NCI-H2081 (cell line): ENCODE results near the gene GUCY2D.
"Not testable (repeated sequence)": the region's sequence is repeated elsewhere in the genome, so short reads cannot be mapped to it uniquely, and the experiment has no call there.

Experiments
- DNase-seq, 2 experiments: peaks; one replicate each; lab custom pipeline; 2025; lab: John Stamatoyannopoulos, UW

Gene GUCY2D

DNA sequence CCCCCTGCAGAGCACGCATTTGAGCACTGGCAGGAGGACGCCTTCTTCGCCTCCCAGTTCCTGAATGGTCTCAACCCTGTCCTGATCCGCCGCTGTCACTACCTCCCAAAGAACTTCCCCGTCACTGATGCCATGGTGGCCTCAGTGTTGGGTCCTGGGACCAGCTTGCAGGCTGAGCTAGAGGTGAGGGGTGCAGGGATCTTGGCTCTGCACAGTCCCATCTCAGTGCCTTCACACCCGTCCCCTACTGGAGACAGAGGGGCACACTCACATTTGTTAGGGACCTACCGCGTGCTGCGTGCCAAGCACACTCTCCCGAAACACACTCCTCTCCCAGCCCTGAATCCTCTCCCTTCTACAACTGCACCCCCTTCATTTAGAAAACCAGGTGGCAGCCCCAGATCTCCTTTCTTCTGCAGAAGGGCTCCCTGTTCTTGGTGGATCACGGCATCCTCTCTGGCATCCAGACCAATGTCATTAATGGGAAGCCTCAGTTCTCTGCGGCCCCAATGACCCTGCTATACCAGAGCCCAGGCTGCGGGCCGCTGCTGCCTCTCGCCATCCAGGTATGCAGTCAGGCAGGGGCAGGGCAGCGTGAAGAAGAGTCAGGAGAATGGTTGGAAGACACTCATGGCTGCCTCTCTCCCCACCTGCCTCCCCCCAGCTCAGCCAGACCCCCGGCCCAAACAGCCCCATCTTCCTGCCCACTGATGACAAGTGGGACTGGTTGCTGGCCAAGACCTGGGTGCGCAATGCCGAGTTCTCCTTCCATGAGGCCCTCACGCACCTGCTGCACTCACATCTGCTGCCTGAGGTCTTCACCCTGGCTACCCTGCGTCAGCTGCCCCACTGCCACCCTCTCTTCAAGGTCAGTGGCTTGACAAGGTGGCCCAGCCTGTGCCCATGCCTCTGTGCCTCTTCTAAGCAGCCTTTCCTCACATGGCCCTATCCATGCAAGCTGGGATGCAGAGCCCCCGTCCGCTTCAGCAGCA, 42.7 kb downstream of the GUCY2D start:
- no peak for DNase-seq

DNA sequence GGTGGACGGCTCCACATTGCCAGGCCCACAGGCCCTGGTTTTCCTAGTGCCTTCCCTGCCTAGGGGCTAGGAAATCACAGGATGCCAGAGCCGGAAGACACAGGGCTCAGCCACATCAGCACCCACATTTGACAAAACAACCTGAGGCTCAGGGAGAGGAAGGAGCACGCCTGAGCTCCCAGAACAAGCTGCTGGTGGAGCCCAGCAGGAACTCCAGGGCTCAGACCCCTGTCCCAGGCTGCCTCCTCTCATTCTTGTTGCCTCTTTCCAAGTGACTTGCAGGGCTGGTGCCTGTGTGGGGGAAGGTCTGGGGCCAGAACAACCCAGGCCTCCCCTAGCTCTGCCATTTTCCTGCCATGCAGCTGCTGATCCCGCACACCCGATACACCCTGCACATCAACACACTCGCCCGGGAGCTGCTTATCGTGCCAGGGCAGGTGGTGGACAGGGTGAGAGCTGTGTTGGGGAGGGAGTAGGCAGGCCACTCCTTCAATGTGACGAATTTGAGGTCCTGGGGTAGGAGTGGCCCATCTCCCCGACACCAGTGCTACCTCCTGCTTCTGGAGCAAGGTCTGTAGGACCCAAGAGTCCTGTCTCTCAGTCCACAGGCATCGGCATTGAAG, 44.0 kb downstream of the GUCY2D start:
- no peak for DNase-seq

DNA sequence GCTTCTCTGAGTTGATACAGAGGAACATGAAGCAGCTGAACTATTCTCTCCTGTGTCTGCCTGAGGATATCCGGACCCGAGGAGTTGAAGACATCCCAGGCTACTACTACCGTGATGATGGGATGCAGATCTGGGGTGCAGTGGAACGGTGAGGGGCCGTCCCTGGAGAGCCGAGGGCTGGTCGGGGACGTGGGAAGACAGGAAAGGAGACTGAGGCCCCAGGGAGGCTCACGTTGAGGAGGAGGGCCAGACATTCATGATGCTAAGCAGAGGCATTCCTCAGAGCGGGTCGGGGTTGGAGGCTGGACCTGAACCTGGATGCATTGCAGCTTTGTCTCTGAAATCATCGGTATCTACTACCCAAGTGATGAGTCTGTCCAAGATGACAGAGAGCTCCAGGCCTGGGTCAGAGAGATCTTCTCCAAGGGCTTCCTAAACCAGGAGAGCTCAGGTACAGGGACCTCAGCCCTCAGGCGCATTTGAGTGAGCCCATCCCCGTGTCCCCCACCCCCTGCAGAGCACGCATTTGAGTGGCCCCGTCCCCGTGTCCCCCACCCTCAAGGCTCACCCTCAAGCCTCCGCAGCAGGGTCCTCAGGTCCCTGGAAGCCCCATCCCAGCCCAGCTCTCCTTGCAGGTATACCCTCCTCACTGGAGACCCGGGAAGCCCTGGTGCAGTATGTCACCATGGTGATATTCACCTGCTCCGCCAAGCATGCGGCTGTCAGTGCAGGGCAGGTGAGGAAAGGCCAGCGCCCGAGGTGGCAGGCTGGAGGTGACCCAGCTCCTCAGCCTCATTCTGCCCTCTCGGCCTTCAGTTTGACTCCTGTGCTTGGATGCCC, 44.7 kb downstream of the GUCY2D start:
- DNase-seq, result no peak

DNA sequence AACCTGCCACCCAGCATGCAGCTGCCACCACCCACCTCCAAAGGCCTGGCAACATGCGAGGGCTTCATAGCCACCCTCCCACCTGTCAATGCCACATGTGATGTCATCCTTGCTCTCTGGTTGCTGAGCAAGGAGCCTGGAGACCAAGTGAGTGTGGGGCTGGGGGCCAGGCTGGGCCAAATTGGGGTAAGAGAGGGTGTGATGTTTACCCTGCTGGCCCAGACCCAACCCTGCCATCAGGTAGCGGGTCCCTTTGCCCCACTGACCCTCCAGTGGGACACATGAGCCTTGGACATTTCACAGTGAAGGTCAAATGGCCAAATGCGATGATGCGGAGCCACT, 45.3 kb downstream of the GUCY2D start:
- no peak for DNase-seq

DNA sequence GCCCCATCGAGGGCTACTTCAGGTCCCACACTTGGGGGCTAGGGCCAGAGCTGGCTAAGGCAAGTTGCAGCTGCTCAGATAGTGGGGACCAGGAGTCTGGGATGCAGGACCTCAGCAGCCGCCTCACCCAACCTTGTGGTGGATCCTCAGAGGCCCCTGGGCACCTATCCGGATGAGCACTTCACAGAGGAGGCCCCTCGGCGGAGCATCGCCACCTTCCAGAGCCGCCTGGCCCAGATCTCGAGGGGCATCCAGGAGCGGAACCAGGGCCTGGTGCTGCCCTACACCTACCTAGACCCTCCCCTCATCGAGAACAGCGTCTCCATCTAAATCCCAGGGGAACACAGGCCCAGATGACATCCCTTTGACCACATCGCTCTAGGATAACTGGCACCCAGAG, 45.8 kb downstream of the GUCY2D start:
- DNase-seq, result no peak

DNA sequence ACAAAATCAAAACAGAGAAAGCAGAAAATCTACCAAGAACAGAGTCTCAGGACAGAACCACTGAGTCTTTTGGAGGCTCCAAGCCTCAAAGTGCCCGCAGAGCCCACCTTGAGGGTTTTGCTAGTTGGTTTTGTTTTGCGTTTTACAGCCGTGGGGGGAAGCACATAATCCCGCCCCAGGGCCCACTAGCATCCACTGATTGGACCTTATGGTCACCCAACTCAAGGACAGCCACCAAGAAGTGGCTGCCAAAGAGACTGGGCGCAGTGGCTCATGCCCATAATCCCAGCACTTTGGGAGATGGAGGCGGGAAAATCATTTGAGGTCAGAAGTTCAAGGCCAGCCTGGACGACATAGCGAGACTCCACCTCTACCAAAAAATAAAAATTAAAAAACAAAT, 46.3 kb downstream of the GUCY2D start:
- no peak for DNase-seq

DNA sequence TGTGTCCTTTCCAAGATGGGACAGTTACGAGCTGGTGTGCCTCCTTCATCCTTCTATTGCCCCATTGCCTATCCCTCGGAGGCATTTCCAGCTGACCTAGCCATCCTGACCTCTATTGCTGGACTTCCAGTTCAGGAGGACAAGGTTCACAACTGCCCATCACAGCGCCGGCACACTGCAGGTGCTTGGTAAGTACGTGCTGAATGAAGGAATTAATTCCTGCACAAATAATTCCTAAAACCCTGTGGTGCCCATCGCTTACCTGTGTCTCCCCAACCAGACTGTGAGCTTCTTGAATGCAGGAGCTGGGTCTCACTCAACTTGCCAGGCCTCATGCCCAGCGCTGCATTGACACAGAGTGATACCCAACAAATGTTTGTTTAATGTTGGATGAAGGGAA, 49.4 kb downstream of the GUCY2D start:
- no peak for DNase-seq

DNA sequence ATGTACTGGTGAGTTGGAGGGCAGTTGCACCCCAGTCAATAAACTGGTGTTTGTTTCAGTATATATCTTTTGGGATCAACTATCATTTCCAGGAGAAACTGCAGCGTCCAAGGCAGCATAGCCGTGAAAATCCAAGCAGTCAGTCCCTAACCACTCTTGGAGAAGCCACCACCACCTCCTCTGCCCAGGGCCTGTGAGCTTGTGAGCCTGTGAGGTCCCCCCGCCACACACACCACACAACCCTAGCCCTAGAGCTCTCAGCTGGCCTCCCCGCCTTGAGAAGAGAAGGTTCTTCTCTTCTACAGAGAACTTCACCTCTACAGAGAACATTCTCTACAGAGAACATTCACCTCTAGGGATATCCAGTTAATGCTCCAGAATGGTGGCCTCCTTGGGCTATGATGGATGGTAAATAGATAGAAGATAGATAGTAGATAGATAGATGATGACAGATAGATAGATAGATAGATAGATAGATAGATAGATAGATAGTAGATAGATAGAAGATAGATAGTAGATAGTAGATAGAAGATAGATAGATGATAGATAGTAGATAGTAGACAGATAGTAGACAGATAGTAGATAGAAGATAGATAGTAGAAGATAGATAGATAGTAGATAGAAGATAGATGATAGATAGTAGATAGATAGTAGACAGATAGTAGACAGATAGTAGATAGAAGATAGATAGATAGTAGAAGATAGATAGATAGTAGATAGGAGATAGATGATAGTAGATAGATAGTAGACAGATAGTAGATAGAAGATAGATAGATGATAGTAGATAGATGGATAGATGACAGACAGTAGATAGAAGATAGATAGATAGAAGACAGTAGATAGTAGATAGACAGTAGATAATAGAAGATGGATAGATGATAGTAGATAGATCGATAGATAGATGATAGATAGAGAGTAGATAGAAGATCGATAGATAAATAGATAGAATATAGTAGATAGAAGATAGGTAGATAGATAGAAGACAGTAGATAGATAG, 50.1 kb downstream of the GUCY2D start:
- DNase-seq, result no peak

DNA sequence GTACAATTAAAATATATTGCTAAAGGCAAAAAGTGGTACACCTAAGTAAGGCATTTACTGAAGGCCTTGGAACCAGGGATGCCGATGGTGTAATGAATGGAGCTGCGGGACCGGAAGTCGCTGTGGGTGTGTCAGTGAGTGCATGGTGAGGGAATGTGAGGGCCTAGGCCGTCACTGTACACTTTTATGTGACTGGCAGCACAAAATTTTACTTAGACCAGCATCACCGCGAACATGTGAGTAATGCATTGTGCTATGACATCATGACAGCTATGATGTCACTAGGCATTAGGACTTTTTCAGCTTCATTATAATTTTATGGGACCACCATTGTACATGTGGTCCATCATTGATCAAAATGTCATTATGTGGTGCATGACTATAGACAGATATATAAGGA, 51.2 kb downstream of the GUCY2D start:
- no peak for DNase-seq

DNA sequence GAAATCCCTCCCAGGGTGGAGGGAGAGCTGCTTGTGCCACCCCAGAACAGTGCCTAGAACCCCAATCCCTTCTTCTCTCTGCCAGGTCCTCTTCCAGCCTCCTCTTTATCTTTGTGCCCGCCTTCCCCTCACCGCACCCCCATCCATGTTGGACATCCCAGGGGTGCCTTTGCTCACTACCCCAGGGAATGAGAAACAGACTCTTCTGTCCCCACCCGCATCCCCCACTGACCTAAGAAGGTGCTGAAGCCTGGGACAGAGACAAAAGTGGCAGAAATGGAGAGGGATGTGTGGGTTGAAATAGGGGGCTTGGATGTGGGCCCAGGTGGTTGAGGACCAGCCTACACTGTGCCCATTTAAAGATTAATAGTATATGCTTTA, 53.4 kb downstream of the GUCY2D start:
- DNase-seq, result no peak

DNA sequence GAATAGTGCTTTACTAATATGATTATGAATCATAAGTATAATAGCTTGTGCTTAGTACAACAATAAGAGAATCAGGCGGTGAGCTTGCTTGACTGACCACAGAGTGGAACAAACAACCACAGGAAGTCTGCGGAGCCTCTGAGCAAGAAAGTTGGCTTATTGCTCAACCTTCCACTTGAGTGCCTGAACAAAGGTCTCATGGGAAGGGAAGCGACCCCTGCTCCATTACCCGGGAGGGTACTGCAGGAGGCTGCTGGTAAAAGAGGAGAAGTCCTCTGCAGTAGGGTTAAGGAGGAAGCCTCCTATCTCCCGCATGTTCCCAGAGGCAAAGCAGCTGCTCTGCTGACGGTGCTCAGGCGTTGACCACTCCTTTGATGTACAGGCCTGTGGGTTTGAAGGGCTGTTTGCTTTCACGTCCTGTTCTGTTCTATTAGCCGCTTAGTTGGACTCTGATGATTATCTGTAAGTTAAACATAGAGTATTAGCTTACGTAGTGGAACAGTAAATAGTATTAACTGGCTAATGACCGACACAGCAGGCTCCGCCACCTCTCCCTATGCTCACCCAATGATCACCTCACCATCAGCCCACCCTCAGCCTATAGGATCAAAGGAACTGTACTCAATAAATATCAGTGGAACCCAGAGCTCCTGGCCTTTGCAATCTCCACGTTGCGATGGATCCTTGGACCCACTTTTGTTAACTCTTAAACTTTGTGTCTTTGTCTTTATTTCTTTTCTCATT, 54.0 kb downstream of the GUCY2D start:
- no peak for DNase-seq

DNA sequence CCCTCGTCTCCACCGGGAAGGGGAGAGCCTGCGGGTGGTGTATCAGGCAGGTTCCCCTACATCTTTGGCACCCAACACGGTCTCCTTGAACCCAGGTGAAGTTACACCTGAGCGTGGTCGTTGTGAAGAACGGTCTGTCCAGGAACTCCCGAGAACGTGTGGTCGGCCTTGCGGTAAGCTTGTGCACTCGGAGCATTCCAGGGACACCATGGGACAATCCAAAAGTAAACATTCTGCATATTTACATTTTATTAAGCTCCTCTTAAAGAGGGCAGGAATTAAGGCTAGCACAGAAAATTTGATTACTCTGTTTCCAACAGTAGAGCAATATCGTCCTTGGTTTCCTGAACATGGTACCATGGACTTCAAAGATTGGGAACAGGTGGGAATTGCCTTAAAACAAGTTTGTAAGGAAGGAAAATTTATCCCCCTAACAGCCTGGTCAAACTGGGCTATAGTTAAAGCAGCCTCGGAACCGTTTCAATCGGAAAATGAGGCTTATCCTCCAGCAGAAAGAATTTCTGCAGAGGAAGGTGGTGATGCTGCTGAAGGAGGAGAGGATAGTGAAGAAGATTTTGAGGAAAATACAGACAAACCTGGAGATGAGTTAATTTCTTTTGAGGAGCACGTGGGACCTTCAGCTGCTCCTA, 54.7 kb downstream of the GUCY2D start:
- DNase-seq, result no peak

DNA sequence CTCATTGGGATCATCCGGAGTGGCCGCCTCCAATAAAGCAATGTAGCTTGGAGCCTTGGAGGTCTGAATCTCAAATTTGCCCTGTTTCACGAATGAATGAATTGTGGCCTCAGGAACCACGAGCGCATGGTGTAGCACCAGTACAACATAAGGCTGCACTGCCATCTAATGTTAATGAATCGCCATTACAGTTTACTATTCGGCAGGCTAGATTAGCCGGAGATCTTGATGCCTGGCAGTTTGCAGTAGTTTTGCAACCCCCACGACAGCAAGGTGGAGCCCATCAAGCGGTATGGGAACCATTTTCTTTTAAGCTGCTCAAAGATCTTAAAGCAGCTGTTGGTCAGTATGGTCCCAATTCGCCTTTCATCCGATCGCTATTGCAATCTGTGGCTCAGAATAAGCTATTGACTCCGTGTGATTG, 55.3 kb downstream of the GUCY2D start:
- peak; percentile 64 to 85 for DNase-seq

DNA sequence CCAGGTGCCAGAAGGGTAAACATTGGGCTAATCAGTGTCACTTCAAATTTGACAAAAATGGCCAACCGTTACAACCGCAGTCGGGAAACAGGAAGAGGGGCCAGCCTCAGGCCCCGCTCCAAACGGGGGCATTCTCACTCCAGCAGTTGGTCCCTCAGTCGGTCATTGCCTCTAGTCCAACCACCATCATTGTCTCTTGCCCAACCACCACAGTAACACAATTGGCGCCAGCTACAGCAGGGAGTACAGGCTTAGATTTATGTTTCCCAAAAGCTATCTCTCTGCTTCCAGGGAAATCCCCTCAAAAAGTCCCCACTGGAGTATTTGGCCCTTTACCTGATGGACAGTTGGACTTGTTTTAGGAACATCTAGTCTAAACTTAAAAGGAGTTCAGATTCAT, 56.7 kb downstream of the GUCY2D start:
- DNase-seq, result peak in 1 of 2 experiments; percentile 80

DNA sequence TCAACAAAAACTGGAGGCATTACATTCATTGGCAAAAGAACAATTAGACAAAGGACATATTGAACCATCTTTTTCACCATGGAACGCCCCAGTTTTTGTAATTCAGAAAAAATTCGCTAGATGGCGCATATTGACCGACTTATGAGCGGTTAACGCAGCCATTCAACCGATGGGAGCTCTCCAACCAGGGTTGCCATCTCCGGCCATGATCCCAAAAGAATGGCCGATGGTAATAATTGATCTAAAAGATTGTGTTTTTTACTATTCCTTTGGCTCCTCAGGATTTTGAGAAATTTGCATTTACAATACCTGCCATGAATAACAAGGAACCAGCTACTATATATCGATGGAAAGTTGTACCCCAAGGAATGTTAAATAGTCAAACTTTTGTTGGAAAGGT, 57.9 kb downstream of the GUCY2D start:
- DNase-seq, result peak; percentile 68 to 83

DNA sequence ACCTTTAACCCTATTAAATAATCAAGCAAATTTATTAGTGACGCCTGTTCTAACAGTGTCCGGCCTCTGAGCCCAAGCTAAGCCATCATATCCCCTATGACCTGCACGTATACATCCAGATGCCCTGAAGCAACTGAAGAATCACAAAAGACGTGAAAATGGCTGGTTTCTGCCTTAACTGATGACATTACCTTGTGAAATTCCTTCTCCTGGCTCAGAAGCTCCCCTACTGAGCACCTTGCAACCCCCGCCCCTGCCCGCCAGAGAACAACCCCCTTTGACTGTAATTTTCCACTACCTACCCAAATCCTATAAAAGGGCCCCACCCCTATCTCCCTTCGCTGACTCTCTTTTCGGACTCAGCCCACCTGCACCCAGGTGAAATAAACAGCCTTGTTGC, 59.4 kb downstream of the GUCY2D start:
- DNase-seq, result not testable (repeated sequence)

DNA sequence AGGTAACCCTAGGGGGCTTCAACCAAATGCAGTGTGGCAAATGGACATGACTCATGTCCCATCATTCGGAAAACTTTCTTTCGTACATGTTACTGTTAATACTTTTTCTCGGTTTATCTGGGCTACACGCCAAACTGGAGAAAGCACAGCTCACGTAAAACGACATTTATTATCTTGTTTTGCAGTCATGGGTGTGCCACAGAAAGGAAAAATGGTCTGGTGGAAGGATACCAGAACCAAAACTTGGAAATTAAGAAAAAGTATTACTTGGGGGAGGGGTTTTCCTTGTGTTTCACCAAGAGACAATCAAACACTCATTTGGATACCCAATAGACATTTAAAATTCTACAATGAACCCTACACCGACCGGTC, 60.0 kb downstream of the GUCY2D start:
- no peak for DNase-seq

DNA sequence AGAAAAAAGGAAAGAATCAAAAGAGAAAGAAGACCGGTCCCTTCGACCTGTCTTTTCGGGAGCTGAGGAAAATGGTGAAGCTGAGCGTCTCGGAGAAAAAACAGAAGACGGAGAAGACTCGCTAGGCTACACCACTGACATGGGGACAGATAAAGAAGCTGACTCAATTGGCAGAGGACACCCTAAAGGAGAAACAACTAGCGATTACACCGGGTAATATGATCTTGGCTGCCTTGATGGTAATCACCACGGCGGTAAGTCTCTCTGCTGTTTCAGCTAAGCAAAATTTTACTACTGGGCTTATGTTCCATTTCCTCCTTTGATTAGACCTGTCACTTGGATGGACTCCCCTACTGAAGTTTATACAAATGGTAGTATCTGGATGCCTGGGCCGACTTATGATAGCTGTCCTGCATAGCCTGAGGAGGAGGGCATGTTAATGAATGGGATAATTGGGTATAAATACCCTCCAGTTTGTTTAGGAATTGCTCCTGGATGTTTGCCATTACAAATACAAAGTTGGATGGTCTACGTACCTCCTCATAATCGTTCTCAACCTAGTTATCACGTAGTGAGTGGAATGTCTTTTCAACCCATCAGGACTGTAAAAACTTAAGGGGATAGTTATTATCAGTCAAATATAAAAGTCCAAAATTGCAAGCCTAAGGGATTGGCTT, 60.5 kb downstream of the GUCY2D start:
- DNase-seq, result peak; percentile 4 to 30

DNA sequence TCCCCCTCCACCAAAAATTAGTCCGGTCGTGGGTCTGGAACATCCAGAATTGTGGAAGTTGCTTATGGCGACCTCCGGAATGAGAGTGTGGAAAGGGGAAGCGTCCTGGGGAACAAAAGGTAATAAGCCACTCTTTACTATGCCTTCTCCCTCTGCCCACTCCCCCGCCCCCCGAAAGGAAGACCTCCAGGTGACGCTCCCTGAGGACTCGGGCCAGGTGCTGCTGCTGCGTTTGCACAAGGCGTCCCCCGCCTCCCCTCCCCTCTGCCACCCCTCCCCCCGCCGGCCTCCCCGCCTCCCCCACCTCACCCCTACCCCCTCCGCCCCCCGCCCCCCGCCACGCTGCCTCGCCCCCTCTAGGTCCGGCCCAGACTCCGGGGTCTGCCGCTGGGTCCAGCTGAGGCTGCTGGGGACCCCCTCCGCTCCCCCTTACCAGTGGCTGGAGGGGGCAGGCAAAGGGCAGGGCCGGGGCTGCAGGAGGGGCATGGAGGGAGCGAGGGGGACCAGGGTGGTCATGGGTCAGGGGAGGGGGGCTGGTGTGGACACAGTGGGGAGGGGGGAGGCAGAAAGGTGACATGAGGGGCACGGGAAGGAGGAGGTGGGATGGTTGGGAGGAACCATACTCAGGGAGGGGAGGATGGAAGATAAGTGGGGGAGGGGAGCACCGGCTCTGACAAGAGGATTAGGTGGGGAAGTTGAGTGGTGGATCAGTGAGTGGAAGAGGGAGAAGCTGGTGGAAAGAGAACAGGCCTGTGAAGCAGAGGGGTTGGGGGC, 61.5 kb downstream of the GUCY2D start:
- no peak for DNase-seq
